Naive thymus-derived CD4-positive, alpha-beta T cell (primary cell): Measurements from ENCODE around the gene SFXN3. TPM values are rescaled to one million over a fixed set of nuclear protein-coding genes. Genes with fewer than 3 reads are reported as not detected.
A peak's percentile ranks its signal among the peaks of the same experiment; 100 is the strongest.

Source experiments
- ATAC-seq: fragments of 150-1000 bp; cut with Tn5 transposase; 2 replicates; pipeline ENCODE4 v1.10.0; 2021; ENCODE audit warnings: mild to moderate bottlenecking, moderate library complexity
- CTCF ChIA-PET: fragments of 350-600 bp; sonication (Branson Sonifier 250); formaldehyde crosslinking; loops from one replicate; lab custom pipeline; 2021; ENCODE audit warnings: antibody characterized with exemption; lab: Charles Lee
- POLR2A ChIA-PET: fragments of 350-600 bp; sonication (Branson Sonifier 250); formaldehyde crosslinking; loops from one replicate; lab custom pipeline; 2021; ENCODE audit warnings: antibody characterized with exemption, inconsistent platforms; lab: Charles Lee
- DNase-seq, 9 donors: peaks; one replicate each; pipeline versions ENCODE4 v3.0.0 to v3.0.0-alpha.2; 2020 to 2022; ENCODE audit warnings: mixed read lengths in 1 of 9
- H3K27ac ChIP-seq: one replicate; pipeline ENCODE4 v1.7.0; 2013; ENCODE audit warnings: mild to moderate bottlenecking, low read depth, low read length, moderate library complexity
- H3K27me3 ChIP-seq, 2 donors: one replicate each; pipeline ENCODE4 v1.7.0; 2013; ENCODE audit warnings: low read length in 2 of 2, mild to moderate bottlenecking in 2 of 2, moderate library complexity in 2 of 2; ENCODE audit not compliant: control insufficient read depth in 2 of 2, insufficient read depth in 2 of 2
- H3K36me3 ChIP-seq, 3 experiments: 1 replicate in 2 of 3; 2 replicates in 1 of 3; pipeline ENCODE4 v1.7.0; 2013; ENCODE audit warnings: low read length in 3 of 3, mild to moderate bottlenecking in 3 of 3, moderate library complexity in 1 of 3; ENCODE audit not compliant: insufficient read depth in 3 of 3, control insufficient read depth in 2 of 3
- H3K4me1 ChIP-seq, 2 donors: one replicate each; pipeline ENCODE4 v1.7.0; 2013; ENCODE audit warnings: low read length in 2 of 2, mild to moderate bottlenecking in 2 of 2, moderate library complexity in 1 of 2; ENCODE audit not compliant: control insufficient read depth in 2 of 2, insufficient read depth in 2 of 2
- H3K4me3 ChIP-seq: 2 replicates; pipeline ENCODE4 v1.7.0; 2013; ENCODE audit warnings: mild to moderate bottlenecking, low read length
- H3K9me3 ChIP-seq, 3 experiments: 1 replicate in 2 of 3; 2 replicates in 1 of 3; pipeline ENCODE4 v1.7.0; 2013; ENCODE audit warnings: low read length in 3 of 3; ENCODE audit not compliant: control insufficient read depth in 2 of 3
- H3K27ac Mint-ChIP-seq, 9 donors: one replicate each; pipeline ENCODE4 v1.8.0; 2020 to 2022; ENCODE audit warnings: mixed read lengths in 9 of 9, mild to moderate bottlenecking in 8 of 9, moderate library complexity in 5 of 9, inconsistent platforms in 2 of 9
- H3K27me3 Mint-ChIP-seq, 5 donors: one replicate each; pipeline ENCODE4 v1.8.0; 2021 to 2022; ENCODE audit warnings: mixed read lengths in 5 of 5, mild to moderate bottlenecking in 1 of 5
- H3K36me3 Mint-ChIP-seq, 5 donors: one replicate each; pipeline ENCODE4 v1.8.0; 2020 to 2022; ENCODE audit warnings: mixed read lengths in 5 of 5, mild to moderate bottlenecking in 3 of 5, inconsistent platforms in 1 of 5
- H3K4me1 Mint-ChIP-seq, 7 donors: one replicate each; pipeline ENCODE4 v1.8.0; 2020 to 2022; ENCODE audit warnings: mixed read lengths in 7 of 7, mild to moderate bottlenecking in 3 of 7, inconsistent platforms in 1 of 7
- H3K4me3 Mint-ChIP-seq, 10 donors: one replicate each; pipeline ENCODE4 v1.8.0; 2020 to 2022; ENCODE audit warnings: mild to moderate bottlenecking in 10 of 10, mixed read lengths in 10 of 10, moderate library complexity in 6 of 10, inconsistent platforms in 2 of 10
- H3K9me3 Mint-ChIP-seq, 11 donors: one replicate each; pipeline ENCODE4 v1.8.0; 2020 to 2022; ENCODE audit warnings: mixed read lengths in 11 of 11, mild to moderate bottlenecking in 4 of 11, inconsistent platforms in 1 of 11, moderate library complexity in 1 of 11
- intact Hi-C, 2 donors: fragments of 100-400 bp; cut with micrococcal nuclease; formaldehyde crosslinking; loops; one replicate each; pipeline ENCODE4 v1.15.1; 2023
- polyA plus RNA-seq, 2 donors: library from polyadenylated mRNA; unstranded; fragments of 300-500 nt; fragmentation: Illumina TruSeq; gene quantifications; one replicate each; pipeline ENCODE4 v1.2.3, GENCODE V29; 2021
- total RNA-seq, 6 experiments: library from RNA in 5 of 6; stranded (reverse) in 5 of 6; gene quantifications; 1 replicate in 5 of 6; 2 replicates in 1 of 6; pipeline ENCODE4 v1.2.3 and lab custom pipeline; 2021 to 2026

Gene SFXN3
- total and polyA plus RNA-seq, 7 experiments from 2014 or later: 12.6 to 90.4 (median 38.2) TPM

- ATAC-seq (no peak), DNase-seq (no peak)
- H3K27me3 ChIP-seq: peaks cover 0 to 2% of the 10 kb centered on the region in 2 donors
- Mint-ChIP-seq H3K27me3 (peaks cover 28 to 43% (median 36%) of the 10 kb centered on the region in 5 donors), H3K4me1 (peaks cover 9 to 21% (median 17%) of the 10 kb centered on the region in 7 donors), H3K27ac (peak overlapping the region in 3 of 9 donors; percentile 8 to 75 (median 41)), H3K36me3 (no peaks in the 10 kb centered on the region), H3K4me3 (peak overlapping the region in 1 of 10 donors; percentile 24), H3K9me3 (no peaks in the 10 kb centered on the region)
- H3K27ac ChIP-seq: no peak overlapping the region
- ChIA-PET CTCF (interaction anchor here (0.7 to 4.2 kb wide), 6 partner anchors 9 to 644 kb away, joined by 4 to 56 read pairs (median 8); partner anchors contain the start of genes LZTS2, PDZD7 and SFXN3), POLR2A (no interaction called here)
- no peaks in the 10 kb centered on the region for H3K9me3 ChIP-seq
- no peak overlapping the region for H3K4me3 ChIP-seq
- peaks cover 0 to 5% of the 10 kb centered on the region in 2 donors for H3K4me1 ChIP-seq
- intact Hi-C loops: loop anchor here (2.0 to 10.0 kb wide), 4 partner anchors 45 to 451 kb away; partner anchors contain the start of genes PAX2 (in 1 of the 2) and SEMA4G (in 1 of the 2)
- H3K36me3 ChIP-seq: no peaks in the 10 kb centered on the region
These were observed 17.6 kb upstream of the SFXN3 start for GRCh38 chr10:101013365-101013825.

- Histone ChIP-seq H3K27me3 (peaks cover 0 to 2% of the 10 kb centered on the region in 2 donors), H3K27ac (no peak overlapping the region), H3K4me3 (no peak overlapping the region), H3K36me3 (no peaks in the 10 kb centered on the region), H3K9me3 (no peaks in the 10 kb centered on the region), H3K4me1 (peaks cover 0 to 5% of the 10 kb centered on the region in 2 donors)
- ChIA-PET CTCF (interaction anchor here (0.5 to 4.2 kb wide), 22 partner anchors 10 to 818 kb away, joined by 3 to 56 read pairs (median 4); partner anchors contain the start of genes LZTS2, MRPL43, PDZD7 and SFXN3), POLR2A (interaction anchor here (0.6 to 1.0 kb wide), 3 partner anchors 15 to 18 kb away, joined by 3 to 9 read pairs (median 3); partner anchors contain the start of gene LZTS2)
- intact Hi-C loops: loop anchor here (1.0 to 10.0 kb wide), 7 partner anchors 15 to 452 kb away; partner anchors contain the start of genes LZTS2 (in 2 of the 2), PDZD7 (in 2 of the 2), SFXN3 (in 2 of the 2) and PAX2 (in 1 of the 2)
- ATAC-seq (peak; percentile 67), DNase-seq (peak; percentile 55 to 83 (median 65))
- Mint-ChIP-seq H3K9me3 (no peaks in the 10 kb centered on the region), H3K4me1 (peaks cover 9 to 25% (median 17%) of the 10 kb centered on the region in 7 donors), H3K4me3 (no peak overlapping the region), H3K27me3 (peaks cover 34 to 48% (median 38%) of the 10 kb centered on the region in 5 donors), H3K27ac (peak overlapping the region in 4 of 9 donors; percentile 21 to 85 (median 31)), H3K36me3 (no peaks in the 10 kb centered on the region)
These were observed 16.7 kb upstream of the SFXN3 start for GRCh38 chr10:101014230-101014884.

DNA sequence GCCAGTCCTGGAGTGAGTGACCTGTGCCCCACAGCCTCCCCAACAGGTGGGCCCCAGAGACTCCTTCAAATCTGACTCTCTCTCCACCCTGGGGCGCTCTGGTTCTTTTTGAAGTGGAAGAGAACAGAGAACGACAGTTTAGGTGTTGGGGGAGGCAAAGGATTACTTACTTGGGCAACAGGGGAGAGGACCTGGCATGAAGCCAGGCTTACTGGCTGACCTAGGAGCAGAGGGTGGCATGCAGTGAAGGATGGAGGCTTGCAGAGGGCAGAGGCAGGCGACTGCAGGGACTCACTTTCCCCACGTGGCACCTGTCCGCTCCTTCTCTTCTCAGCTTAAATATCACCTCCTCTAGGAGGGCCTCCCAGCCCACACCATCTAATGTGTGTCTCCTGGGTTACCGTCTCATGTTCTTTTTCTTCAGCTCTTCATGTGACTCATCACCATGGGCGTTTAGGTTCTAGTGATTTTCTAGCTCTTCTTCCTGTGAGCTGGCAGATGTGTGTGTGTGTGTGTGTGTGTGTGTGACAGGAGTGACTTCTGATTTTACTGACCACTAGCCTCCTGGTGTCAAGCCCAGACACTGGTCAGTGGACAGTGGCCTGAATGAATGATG, 16.0 kb upstream of the SFXN3 start:
- Histone ChIP-seq H3K36me3 (no peaks in the 10 kb centered on the region), H3K27ac (no peak overlapping the region), H3K4me3 (no peak overlapping the region), H3K9me3 (no peaks in the 10 kb centered on the region), H3K4me1 (peaks cover 0 to 5% of the 10 kb centered on the region in 2 donors), H3K27me3 (peaks cover 0 to 2% of the 10 kb centered on the region in 2 donors)
- ChIA-PET CTCF (interaction anchor here (0.5 to 4.2 kb wide), 19 partner anchors 10 to 466 kb away, joined by 3 to 56 read pairs (median 3); partner anchors contain the start of genes LZTS2, MRPL43, PDZD7 and SFXN3), POLR2A (interaction anchor here (0.9 to 1.5 kb wide), 3 partner anchors 16 to 18 kb away, joined by 3 to 9 read pairs (median 5); partner anchors contain the start of gene LZTS2)
- Mint-ChIP-seq H3K4me3 (no peak overlapping the region), H3K27me3 (peaks cover 37 to 52% (median 42%) of the 10 kb centered on the region in 5 donors), H3K36me3 (no peaks in the 10 kb centered on the region), H3K4me1 (peaks cover 9 to 28% (median 20%) of the 10 kb centered on the region in 7 donors), H3K27ac (no peak overlapping the region), H3K9me3 (no peaks in the 10 kb centered on the region)
- ATAC-seq (no peak), DNase-seq (no peak)
- intact Hi-C loops: loop anchor here (1.0 to 10.0 kb wide), 7 partner anchors 16 to 453 kb away; partner anchors contain the start of genes LZTS2 (in 2 of the 2), PDZD7 (in 2 of the 2), SFXN3 (in 2 of the 2) and PAX2 (in 1 of the 2)

GRCh38 chr10:101015582-101015973, 15.5 kb upstream of the SFXN3 start:
- H3K27ac ChIP-seq: no peak overlapping the region
- intact Hi-C loops: loop anchor here in 1 of 2 donors (2.0 to 10.0 kb wide), 2 partner anchors 271 to 345 kb away; partner anchors contain the start of gene PAX2
- ChIA-PET POLR2A (interaction anchor here (1.5 kb wide), 1 partner anchor 18 kb away, joined by 5 read pairs; no protein-coding TSS in a partner anchor), CTCF (interaction anchor here (0.9 to 4.2 kb wide), 6 partner anchors 16 to 455 kb away, joined by 3 to 56 read pairs (median 4); partner anchors contain the start of gene LZTS2)
- ATAC-seq (no peak), DNase-seq (no peak)
- peaks cover 0 to 5% of the 10 kb centered on the region in 2 donors for H3K4me1 ChIP-seq
- H3K27me3 ChIP-seq: peaks cover 0 to 2% of the 10 kb centered on the region in 2 donors
- Mint-ChIP-seq H3K36me3 (no peaks in the 10 kb centered on the region), H3K27ac (no peak overlapping the region), H3K27me3 (peaks cover 37 to 52% (median 46%) of the 10 kb centered on the region in 5 donors), H3K4me1 (peaks cover 9 to 28% (median 20%) of the 10 kb centered on the region in 7 donors), H3K9me3 (no peaks in the 10 kb centered on the region), H3K4me3 (no peak overlapping the region)
- no peaks in the 10 kb centered on the region for H3K36me3 ChIP-seq
- no peaks in the 10 kb centered on the region for H3K9me3 ChIP-seq
- H3K4me3 ChIP-seq: no peak overlapping the region

DNA sequence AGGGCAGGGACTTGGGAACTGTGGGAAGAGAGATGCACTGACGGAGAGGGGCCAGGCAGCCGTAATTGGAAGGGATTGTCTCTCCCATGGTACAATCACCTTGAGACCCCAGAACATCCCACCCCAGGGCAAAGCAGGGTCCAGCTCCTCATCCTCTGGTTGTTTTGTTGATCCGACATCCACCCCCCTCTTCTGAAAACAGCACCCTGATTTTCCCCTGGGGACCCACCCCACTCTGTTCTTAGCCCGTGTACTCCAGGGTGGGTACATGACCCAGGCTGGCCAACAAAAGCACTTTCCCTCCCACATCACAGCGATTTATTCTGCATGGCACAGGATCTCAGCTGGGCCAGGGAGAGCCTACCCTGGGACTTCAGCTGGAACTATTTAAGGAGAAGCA, 14.2 kb upstream of the SFXN3 start:
- Histone ChIP-seq H3K36me3 (no peaks in the 10 kb centered on the region), H3K4me3 (no peak overlapping the region), H3K4me1 (peaks cover 0 to 5% of the 10 kb centered on the region in 2 donors), H3K9me3 (no peaks in the 10 kb centered on the region), H3K27ac (no peak overlapping the region), H3K27me3 (peaks cover 0 to 2% of the 10 kb centered on the region in 2 donors)
- Mint-ChIP-seq H3K4me1 (peaks cover 9 to 28% (median 20%) of the 10 kb centered on the region in 7 donors), H3K4me3 (no peak overlapping the region), H3K27me3 (peaks cover 45 to 58% (median 50%) of the 10 kb centered on the region in 5 donors), H3K36me3 (no peaks in the 10 kb centered on the region), H3K27ac (no peak overlapping the region), H3K9me3 (no peaks in the 10 kb centered on the region)
- DNase-seq (no peak), ATAC-seq (no peak)
- ChIA-PET CTCF (interaction anchor here (1.0 to 4.2 kb wide), 3 partner anchors 17 to 162 kb away, joined by 3 to 56 read pairs (median 3); partner anchors contain the start of gene LZTS2), POLR2A (interaction anchor here (1.0 to 1.1 kb wide), 2 partner anchors 15 to 20 kb away, joined by 3 read pairs; no protein-coding TSS in a partner anchor)
- intact Hi-C loops: loop anchor here in 1 of 2 donors (10.0 kb wide), 1 partner anchor 272 kb away; the partner anchor contains the start of gene PAX2
